GM12878 (cell line): ENCODE measurements around the gene FLOT1. TPM values are rescaled to one million over a fixed set of nuclear protein-coding genes. Genes with fewer than 3 reads are reported as not detected.

Source experiments
- ATF7 ChIP-seq: fragments of 450-650 bp; IDR thresholded peaks from 2 replicates; pipeline ENCODE4 v1.6.1; 2016; ENCODE audit warnings: low read depth, mild to moderate bottlenecking
- CHD1 ChIP-seq: IDR thresholded peaks from 2 replicates; pipeline ENCODE4 v1.6.1; 2012; ENCODE audit warnings: low read depth, low read length, improper control_type of control experiment
- CHD2 ChIP-seq: IDR thresholded peaks from 2 replicates; pipeline ENCODE4 v1.6.1; 2011; ENCODE audit warnings: low read depth, low read length, improper control_type of control experiment, borderline replicate concordance
- E4F1 ChIP-seq: fragments of 450-650 bp; IDR thresholded peaks from 2 replicates; pipeline ENCODE4 v1.6.1; 2018; ENCODE audit warnings: borderline replicate concordance, mild to moderate bottlenecking; ENCODE audit not compliant: partially characterized antibody
- EED ChIP-seq: sonication (generic); IDR thresholded peaks from 2 replicates; pipeline ENCODE4 v1.6.1; 2016; ENCODE audit warnings: antibody characterized with exemption, low read depth
- GABPA ChIP-seq: IDR thresholded peaks from 2 replicates; pipeline ENCODE4 v1.6.1; 2014; ENCODE audit warnings: antibody characterized with exemption, low read depth, mild to moderate bottlenecking, inconsistent platforms
- HCFC1 ChIP-seq: fragments of 150-350 bp; IDR thresholded peaks from 2 replicates; pipeline ENCODE4 v1.6.1; 2014; ENCODE audit warnings: low read length
- HDAC6 ChIP-seq: fragments of 200-600 bp; sonication (generic); IDR thresholded peaks from one replicate; pipeline ENCODE4 v1.8.0; 2017; ENCODE audit warnings: antibody characterized with exemption; ENCODE audit not compliant: unreplicated experiment
- HDGF ChIP-seq: fragments of 450-650 bp; IDR thresholded peaks from 2 replicates; pipeline ENCODE4 v1.6.1; 2016; ENCODE audit warnings: antibody characterized with exemption
- MEF2B ChIP-seq: fragments of 450-650 bp; IDR thresholded peaks from 2 replicates; pipeline ENCODE4 v1.6.1; 2018; ENCODE audit warnings: mild to moderate bottlenecking, moderate library complexity; ENCODE audit not compliant: partially characterized antibody, poor library complexity, severe bottlenecking
- NBN ChIP-seq: fragments of 450-650 bp; IDR thresholded peaks from 2 replicates; pipeline ENCODE4 v1.6.1; 2016
- NKRF ChIP-seq: fragments of 450-650 bp; conservative IDR thresholded peaks from 2 replicates; pipeline ENCODE4 v1.6.1; 2017; ENCODE audit warnings: mild to moderate bottlenecking, moderate library complexity
- PAX5 ChIP-seq: IDR thresholded peaks from 2 replicates; pipeline ENCODE4 v1.6.1; 2011; ENCODE audit warnings: low read depth, low read length, borderline replicate concordance
- POU2F2 ChIP-seq: IDR thresholded peaks from 3 replicates; pipeline ENCODE4 v1.6.1; 2011; ENCODE audit warnings: low read depth, mild to moderate bottlenecking, low read length, borderline replicate concordance
- RB1 ChIP-seq: fragments of 450-650 bp; formaldehyde crosslinking; IDR thresholded peaks from 2 replicates; pipeline ENCODE4 v1.6.1; 2017; ENCODE audit warnings: mild to moderate bottlenecking, borderline replicate concordance
- RELA ChIP-seq: fragments of 450-650 bp; IDR thresholded peaks from 2 replicates; pipeline ENCODE4 v1.8.0; 2014; ENCODE audit warnings: borderline replicate concordance; ENCODE audit not compliant: partially characterized antibody
- SP1 ChIP-seq: IDR thresholded peaks from one replicate; pipeline ENCODE4 v1.6.1; 2011; ENCODE audit warnings: low read depth, low read length
- STAT1 ChIP-seq: fragments of 450-650 bp; conservative IDR thresholded peaks from 2 replicates; pipeline ENCODE4 v1.6.1; 2014; ENCODE audit warnings: antibody characterized with exemption, mild to moderate bottlenecking
- TARDBP ChIP-seq: IDR thresholded peaks from 2 replicates; pipeline ENCODE4 v1.6.1; 2016; ENCODE audit warnings: borderline replicate concordance
- TCF12 ChIP-seq: IDR thresholded peaks from 2 replicates; pipeline ENCODE4 v1.6.1; 2011; ENCODE audit warnings: low read depth, mild to moderate bottlenecking, low read length
- YY1 ChIP-seq: IDR thresholded peaks from 2 replicates; pipeline ENCODE4 v1.6.1; 2011; ENCODE audit warnings: low read depth, mild to moderate bottlenecking, low read length
- ZNF24 ChIP-seq: fragments of 450-650 bp; IDR thresholded peaks from 2 replicates; pipeline ENCODE4 v1.6.1; 2017; ENCODE audit warnings: antibody characterized with exemption, mild to moderate bottlenecking
- ZNF274 ChIP-seq: IDR thresholded peaks from one replicate; pipeline ENCODE4 v1.8.0; 2011; ENCODE audit not compliant: insufficient read length, insufficient read depth
- polyA plus RNA-seq, 11 experiments: library from polyadenylated mRNA; depleted of rRNA in 4 of 11; unstranded in 6 of 11; stranded (reverse) in 5 of 11; fragments of >200 nt; fragmentation: Nextera tagmentation in 4 of 11; fragmentation: Illumina TruSeq in 1 of 11; extraction: Ambion mirVana in 4 of 11; extraction: Trizol in 1 of 11; gene quantifications; 1 replicate in 1 of 11; 2 replicates in 10 of 11; pipeline versions ENCODE4 v1.2.1 to v1.2.3, GENCODE V29; 2011 to 2016; ENCODE audit warnings: inconsistent platforms in 2 of 11, missing spikeins in 2 of 11, low read depth in 1 of 11
- total RNA-seq, 4 experiments: library from RNA; depleted of rRNA in 3 of 4; stranded (reverse); fragments of >200 nt in 3 of 4; fragmentation: Illumina TruSeq in 1 of 4; extraction: Trizol in 1 of 4; gene quantifications; 2 replicates each; pipeline versions ENCODE4 v1.2.1 to v1.2.3, GENCODE V29; 2013 to 2021

FLOT1 gene
- total and polyA plus RNA-seq, 10 of the 15 experiments (the other 5 are each of a cell fraction or from before 2014, with no cell fraction given) = 12.3 to 153 (median 112) TPM

- peak; percentile 68 for TF ChIP-seq E4F1
- TF ChIP-seq RELA = no peak
- TF ChIP-seq PAX5 = peak; percentile 76; the same call in 1 of the 2 replicates
- no peak for TF ChIP-seq ZNF24
- TF ChIP-seq POU2F2 = peak; percentile 29; the same call in 1 of the 3 replicates
- TF ChIP-seq YY1 = peak; percentile 63
- 0 out of 2 replicates have a peak, but pooled peaks have one; percentile 75 for TF ChIP-seq HDGF
- TF ChIP-seq STAT1 = no peak
- peak; percentile 67 for TF ChIP-seq EED
- peak; percentile 78 for TF ChIP-seq TCF12
- peak; percentile 67; the same call in 1 of the 2 replicates for TF ChIP-seq NBN
- TF ChIP-seq NKRF = peak; percentile 68
- peak; percentile 20; the same call in 1 of the 2 replicates for TF ChIP-seq RB1
- TF ChIP-seq SP1 = peak; percentile 57
- peak; percentile 88; the same call in 1 of the 2 replicates for TF ChIP-seq CHD2
- TF ChIP-seq HCFC1 = 0 out of 2 replicates have a peak, but pooled peaks have one; percentile 18
- no peak; the same call in 1 of the 2 replicates for TF ChIP-seq TARDBP
- TF ChIP-seq ATF7 = peak; percentile 75
- no peak for TF ChIP-seq GABPA
- peak; percentile 45 for TF ChIP-seq MEF2B
- TF ChIP-seq ZNF274 = no peak
- peak; percentile 8 for TF ChIP-seq HDAC6
- TF ChIP-seq CHD1 = 0 out of 2 replicates have a peak, but pooled peaks have one; percentile 36
Measured at GRCh38 chr6:30682143-30683117, 60.1 kb downstream of the FLOT1 start (continued).
